ENCODE results near the gene ADARB2. TPM values are rescaled to one million over a fixed set of nuclear protein-coding genes. Genes with fewer than 3 reads are reported as not detected.
A peak's percentile ranks its signal among the peaks of the same experiment; 100 is the strongest.

Gene ADARB2
- total RNA-seq, 6 donors from 2014 or later: 0.69 to 5.2 (median 1.8) TPM

GRCh38 chr10:1548146-1548545 lies 189.2 kb downstream of the ADARB2 start:
- Histone ChIP-seq H3K4me1 (peaks cover 0 to 4% (median 0%) of the 10 kb centered on the region in 4 donors), H3K4me3 (no peak overlapping the region), H3K36me3 (no peaks in the 10 kb centered on the region), H3K27me3 (no peaks in the 10 kb centered on the region), H3K27ac (no peak overlapping the region), H3K9me3 (no peaks in the 10 kb centered on the region)
- TF ChIP-seq EP300 (IDR thresholded peaks at IDR 0.05) (no peak), CTCF (IDR thresholded peaks at IDR 0.05) (no peak), POLR2AphosphoS5 (IDR thresholded peaks at IDR 0.05) (no peak), POLR2A (IDR thresholded peaks at IDR 0.05) (no peak)
- DNase-seq (no peak), ATAC-seq (ENCODE audit: low FRiP score in 2 of 2) (no peak)
- WGBS, 2 donors: 83 to 97% methylated on average over 5 to 7 of the region's 7 CpGs

DNA sequence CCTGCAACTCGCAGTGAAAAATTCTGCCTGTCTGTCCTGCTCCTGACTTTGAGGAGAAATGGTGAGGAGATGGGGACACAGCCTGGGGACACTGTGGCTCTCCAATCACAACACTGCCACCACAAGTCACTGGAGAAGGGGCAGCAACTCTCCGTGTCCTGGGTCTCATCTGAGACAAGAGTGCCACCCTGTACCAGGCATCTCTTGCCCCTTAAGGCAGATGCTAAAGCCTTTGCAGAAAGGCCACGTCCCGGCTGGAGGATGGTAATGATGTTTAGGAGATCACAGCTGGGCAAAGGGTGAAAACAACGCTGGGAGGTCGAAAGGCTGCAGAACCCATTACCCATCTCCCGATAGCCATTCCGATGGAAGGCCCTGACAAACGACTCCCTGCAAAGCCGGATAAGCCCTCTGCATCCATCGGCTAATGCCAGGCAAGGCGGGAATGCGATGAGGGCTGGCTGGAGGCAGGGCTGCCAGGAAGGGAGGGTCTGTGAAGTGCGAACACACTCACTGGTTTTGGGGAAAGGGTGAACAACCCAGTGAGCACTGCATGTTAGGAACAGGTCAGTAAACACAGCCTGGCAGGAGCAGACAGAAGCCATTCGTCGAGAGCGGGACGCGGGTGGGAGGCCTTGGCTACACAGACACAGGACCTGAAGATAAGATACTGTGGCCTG lies 190.8 kb downstream of the ADARB2 start:
- no peak overlapping the region for H3K4me3 ChIP-seq
- no peak overlapping the region for H3K27ac ChIP-seq
- no peaks in the 10 kb centered on the region for H3K36me3 ChIP-seq
- no peaks in the 10 kb centered on the region for H3K9me3 ChIP-seq
- ATAC-seq (ENCODE audit: low FRiP score in 2 of 2) (no peak), DNase-seq (no peak)
- 72 to 75% methylated on average over 14 to 19 of the region's 19 CpGs for WGBS, 2 donors
- H3K4me1 ChIP-seq: peaks cover 0 to 4% (median 0%) of the 10 kb centered on the region in 4 donors
- no peaks in the 10 kb centered on the region for H3K27me3 ChIP-seq
- TF ChIP-seq EP300 (IDR thresholded peaks at IDR 0.05) (no peak), POLR2AphosphoS5 (IDR thresholded peaks at IDR 0.05) (no peak), POLR2A (IDR thresholded peaks at IDR 0.05) (no peak), CTCF (IDR thresholded peaks at IDR 0.05) (no peak)

DNA sequence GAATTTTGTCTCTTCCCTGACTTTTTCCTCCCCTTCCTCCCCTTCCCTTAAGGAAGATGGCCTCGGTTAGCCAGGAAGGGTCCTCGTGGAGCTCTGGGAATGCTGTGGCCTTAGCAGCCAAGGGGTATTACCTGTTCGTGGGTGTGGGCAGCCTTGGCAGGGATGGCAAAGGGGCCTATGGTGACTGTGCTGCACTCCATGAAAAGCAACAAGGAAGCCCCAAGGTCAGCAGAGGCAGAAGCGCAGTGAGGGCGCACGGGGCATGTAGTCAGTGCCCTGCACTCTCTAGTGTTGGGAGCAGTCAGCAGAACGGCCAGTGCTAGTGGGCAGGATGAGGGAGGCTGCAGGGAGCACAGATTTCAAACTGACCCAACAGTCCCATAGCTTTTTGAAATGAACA lies 191.8 kb downstream of the ADARB2 start:
- H3K9me3 ChIP-seq: no peaks in the 10 kb centered on the region
- no peak overlapping the region for H3K27ac ChIP-seq
- DNase-seq: no peak
- TF ChIP-seq CTCF (IDR thresholded peaks at IDR 0.05) (no peak), POLR2AphosphoS5 (IDR thresholded peaks at IDR 0.05) (no peak), EP300 (IDR thresholded peaks at IDR 0.05) (no peak), POLR2A (IDR thresholded peaks at IDR 0.05) (no peak)
- 72 to 75% methylated on average over 7 of the region's 7 CpGs for WGBS, 2 donors
- no peak overlapping the region for H3K4me3 ChIP-seq
- no peaks in the 10 kb centered on the region for H3K36me3 ChIP-seq
- ATAC-seq (ENCODE audit: low FRiP score in 2 of 2): no peak
- peaks cover 0 to 3% (median 0%) of the 10 kb centered on the region in 4 donors for H3K4me1 ChIP-seq
- H3K27me3 ChIP-seq: no peaks in the 10 kb centered on the region

DNA sequence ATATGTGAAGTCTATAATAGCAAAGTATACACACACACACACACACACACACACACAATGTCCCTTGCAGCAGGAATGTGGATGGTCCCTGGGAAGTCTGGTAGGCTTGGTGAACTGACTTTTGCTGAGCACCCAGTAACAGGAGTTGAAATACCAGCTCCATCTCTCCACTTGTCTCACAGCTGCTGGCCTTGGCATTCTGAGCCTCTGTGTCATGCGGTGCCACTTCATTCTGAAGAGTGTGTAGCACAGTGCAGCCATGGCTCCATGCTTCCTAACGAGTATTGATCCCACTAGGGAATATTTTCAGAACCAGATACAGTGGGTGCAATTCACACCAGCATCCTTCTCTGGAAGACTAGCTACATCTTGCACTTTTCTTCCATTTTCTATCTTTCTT lies 192.4 kb downstream of the ADARB2 start:
- Histone ChIP-seq H3K9me3 (no peaks in the 10 kb centered on the region), H3K36me3 (no peaks in the 10 kb centered on the region), H3K4me3 (no peak overlapping the region), H3K27me3 (no peaks in the 10 kb centered on the region), H3K4me1 (no peaks in the 10 kb centered on the region), H3K27ac (no peak overlapping the region)
- DNase-seq: peak in 1 of 2 donors; percentile 20
- 70 to 73% methylated on average over 2 of the region's 2 CpGs for WGBS, 2 donors
- no peak for ATAC-seq (ENCODE audit: low FRiP score in 2 of 2)
- TF ChIP-seq POLR2A (IDR thresholded peaks at IDR 0.05) (no peak), POLR2AphosphoS5 (IDR thresholded peaks at IDR 0.05) (no peak), CTCF (IDR thresholded peaks at IDR 0.05) (no peak), EP300 (IDR thresholded peaks at IDR 0.05) (no peak)

DNA sequence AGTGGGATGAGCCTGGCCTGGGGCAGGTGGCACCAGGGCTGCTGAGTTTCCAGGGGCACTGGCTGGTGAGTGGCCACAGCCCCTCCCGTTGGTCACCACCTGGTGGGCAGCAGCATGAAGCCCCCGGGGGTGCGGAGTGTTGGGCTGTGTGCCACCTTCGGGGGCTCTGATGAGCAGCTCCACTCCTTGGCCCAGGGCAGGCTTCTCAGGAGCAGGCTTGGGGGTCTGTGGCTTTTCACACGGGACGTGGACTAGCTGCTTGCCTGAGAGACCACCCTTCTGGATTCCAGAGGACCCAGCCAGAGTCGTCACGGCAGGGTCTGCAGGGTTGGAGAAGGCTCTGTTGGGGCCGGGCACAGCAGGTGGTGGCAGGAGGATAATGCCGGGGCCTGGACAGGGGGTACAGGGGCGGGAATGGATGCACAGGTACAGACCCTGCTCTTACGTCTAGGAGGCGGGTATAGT lies 193.1 kb downstream of the ADARB2 start:
- DNase-seq (no peak), ATAC-seq (ENCODE audit: low FRiP score in 2 of 2) (peak in 1 of 2 donors; percentile 16)
- 90 to 97% methylated on average over 10 to 12 of the region's 13 CpGs for WGBS, 2 donors
- Histone ChIP-seq H3K4me3 (no peak overlapping the region), H3K36me3 (no peaks in the 10 kb centered on the region), H3K27me3 (no peaks in the 10 kb centered on the region), H3K9me3 (no peaks in the 10 kb centered on the region), H3K27ac (no peak overlapping the region), H3K4me1 (no peaks in the 10 kb centered on the region)
- TF ChIP-seq POLR2AphosphoS5 (IDR thresholded peaks at IDR 0.05) (no peak), POLR2A (IDR thresholded peaks at IDR 0.05) (no peak), CTCF (IDR thresholded peaks at IDR 0.05) (no peak), EP300 (IDR thresholded peaks at IDR 0.05) (no peak)
